SU-DHL-6 (cell line): ENCODE data around the gene INPP5B.

ENCODE experiments used
- EZH2phosphoT487 ChIP-seq: fragments of 200-600 bp; sonication (generic), shearing (Covaris generic); conservative IDR thresholded peaks from 2 replicates; pipeline ENCODE4 v1.6.1; 2018; ENCODE audit warnings: mild to moderate bottlenecking, antibody characterized with exemption, low read length, moderate library complexity, mixed read lengths
- TF ChIP-seq, protein P1 (sequence below): fragments of 200-600 bp; sonication (generic); IDR thresholded peaks from one replicate; pipeline ENCODE4 v1.5.1; 2017; ENCODE audit warnings: antibody characterized with exemption, mild to moderate bottlenecking, low read length, moderate library complexity; ENCODE audit not compliant: insufficient read depth, poor library complexity, severe bottlenecking

DNA sequence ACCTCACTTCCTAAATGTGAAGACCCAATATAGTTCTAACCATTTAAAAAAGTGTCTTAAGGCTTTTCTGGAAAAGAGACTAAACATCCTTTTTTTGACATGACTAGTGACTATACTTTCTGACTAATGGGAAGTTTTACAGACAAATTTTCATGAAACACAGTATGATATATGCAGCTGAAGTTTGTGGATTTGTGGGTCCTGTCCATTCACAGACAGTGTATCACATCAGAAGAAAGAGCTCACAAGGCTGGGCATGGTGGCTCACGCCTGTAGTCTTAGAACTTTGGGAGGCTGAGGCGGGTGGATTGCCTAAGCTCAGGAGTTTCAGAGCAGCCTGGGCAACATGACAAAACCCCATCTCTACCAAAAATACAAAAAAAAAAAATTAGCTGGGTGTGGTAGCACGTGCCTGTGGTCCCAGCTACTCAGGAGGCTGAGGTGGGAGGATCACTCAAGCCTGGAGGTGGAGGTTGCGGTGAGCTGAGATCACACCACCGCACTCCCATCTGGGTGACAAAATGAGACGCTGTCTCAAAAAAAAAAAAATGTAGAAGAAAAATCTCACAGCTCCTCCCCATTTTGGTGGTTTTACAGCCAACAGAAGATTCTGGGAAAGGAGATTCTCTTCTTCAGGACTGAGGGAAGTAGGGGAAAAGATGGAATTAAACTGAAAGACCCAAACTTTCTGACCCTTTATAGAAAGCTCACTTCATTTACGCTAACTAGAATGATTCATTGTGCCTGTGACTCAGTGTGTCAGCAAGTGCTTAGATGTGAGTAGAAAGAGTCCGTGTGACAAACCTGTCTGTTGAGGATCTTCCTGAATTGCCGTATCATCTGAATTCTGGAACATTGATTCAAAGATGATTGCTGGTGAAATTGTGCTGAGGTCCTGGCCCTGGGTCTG, 123.7 kb downstream of the INPP5B start:
- TF ChIP-seq, protein P1, sequence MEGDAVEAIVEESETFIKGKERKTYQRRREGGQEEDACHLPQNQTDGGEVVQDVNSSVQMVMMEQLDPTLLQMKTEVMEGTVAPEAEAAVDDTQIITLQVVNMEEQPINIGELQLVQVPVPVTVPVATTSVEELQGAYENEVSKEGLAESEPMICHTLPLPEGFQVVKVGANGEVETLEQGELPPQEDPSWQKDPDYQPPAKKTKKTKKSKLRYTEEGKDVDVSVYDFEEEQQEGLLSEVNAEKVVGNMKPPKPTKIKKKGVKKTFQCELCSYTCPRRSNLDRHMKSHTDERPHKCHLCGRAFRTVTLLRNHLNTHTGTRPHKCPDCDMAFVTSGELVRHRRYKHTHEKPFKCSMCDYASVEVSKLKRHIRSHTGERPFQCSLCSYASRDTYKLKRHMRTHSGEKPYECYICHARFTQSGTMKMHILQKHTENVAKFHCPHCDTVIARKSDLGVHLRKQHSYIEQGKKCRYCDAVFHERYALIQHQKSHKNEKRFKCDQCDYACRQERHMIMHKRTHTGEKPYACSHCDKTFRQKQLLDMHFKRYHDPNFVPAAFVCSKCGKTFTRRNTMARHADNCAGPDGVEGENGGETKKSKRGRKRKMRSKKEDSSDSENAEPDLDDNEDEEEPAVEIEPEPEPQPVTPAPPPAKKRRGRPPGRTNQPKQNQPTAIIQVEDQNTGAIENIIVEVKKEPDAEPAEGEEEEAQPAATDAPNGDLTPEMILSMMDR = no peak
- no peak for TF ChIP-seq EZH2phosphoT487
